GM18498 (cell line): ENCODE measurements around the gene CLGN.
"Not testable (repeated sequence)": the region's sequence is repeated elsewhere in the genome, so short reads cannot be mapped to it uniquely, and the experiment has no call there.

Experiments used
- ATAC-seq: cut with Tn5 transposase; IDR thresholded peaks from one replicate; pipeline ENCODE4 v1.9.1; 2021; ENCODE audit warnings: mild to moderate bottlenecking, moderate library complexity; ENCODE audit not compliant: unreplicated experiment

Gene CLGN, protein sequence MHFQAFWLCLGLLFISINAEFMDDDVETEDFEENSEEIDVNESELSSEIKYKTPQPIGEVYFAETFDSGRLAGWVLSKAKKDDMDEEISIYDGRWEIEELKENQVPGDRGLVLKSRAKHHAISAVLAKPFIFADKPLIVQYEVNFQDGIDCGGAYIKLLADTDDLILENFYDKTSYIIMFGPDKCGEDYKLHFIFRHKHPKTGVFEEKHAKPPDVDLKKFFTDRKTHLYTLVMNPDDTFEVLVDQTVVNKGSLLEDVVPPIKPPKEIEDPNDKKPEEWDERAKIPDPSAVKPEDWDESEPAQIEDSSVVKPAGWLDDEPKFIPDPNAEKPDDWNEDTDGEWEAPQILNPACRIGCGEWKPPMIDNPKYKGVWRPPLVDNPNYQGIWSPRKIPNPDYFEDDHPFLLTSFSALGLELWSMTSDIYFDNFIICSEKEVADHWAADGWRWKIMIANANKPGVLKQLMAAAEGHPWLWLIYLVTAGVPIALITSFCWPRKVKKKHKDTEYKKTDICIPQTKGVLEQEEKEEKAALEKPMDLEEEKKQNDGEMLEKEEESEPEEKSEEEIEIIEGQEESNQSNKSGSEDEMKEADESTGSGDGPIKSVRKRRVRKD

DNA sequence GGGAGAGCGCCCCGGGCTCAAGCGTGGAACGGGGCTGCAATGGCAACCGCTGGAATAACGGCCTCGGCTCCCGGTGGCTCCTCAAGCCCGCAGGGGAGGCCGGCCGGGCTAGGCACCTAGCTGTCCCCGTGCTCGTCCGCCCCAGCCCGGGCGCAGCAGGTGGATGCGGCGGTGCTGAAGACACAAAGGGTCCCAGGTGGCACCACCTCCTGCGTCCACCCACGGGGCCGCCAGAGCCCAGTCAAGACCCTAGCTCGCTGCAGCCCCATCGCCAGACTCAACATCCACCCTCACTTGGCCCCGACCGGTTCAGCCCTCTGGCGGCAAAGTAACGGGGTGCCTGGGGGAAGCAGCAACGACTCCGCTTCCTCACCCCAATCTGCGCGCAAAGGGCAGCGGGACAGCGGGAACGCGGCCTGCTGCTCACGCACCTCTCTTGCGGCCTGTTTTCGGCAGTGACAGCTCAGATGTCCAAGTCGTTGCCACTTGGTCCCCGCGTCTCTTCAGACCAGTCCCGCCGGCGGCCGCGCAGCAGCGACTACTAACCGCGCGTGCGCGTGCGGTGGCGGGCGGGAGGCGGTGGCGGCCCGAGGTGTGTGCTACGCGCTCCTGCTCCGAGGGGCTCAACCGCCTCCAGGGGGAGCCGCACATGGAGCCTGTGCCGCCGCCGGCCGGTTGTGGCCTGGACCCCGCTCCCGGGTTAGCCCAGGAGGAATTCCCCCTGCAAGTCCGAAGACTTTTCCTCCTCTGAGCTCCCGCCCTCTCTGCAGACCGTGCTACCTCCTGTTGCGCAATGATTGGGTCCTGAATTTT lies at the start of gene CLGN:
Gene CLGN, minus strand, starts transcription at position 543 of the 813 bp plus-strand sequence. CDS start 14,570 bp downstream, outside the sequence.
- peak; percentile 88 for ATAC-seq

DNA sequence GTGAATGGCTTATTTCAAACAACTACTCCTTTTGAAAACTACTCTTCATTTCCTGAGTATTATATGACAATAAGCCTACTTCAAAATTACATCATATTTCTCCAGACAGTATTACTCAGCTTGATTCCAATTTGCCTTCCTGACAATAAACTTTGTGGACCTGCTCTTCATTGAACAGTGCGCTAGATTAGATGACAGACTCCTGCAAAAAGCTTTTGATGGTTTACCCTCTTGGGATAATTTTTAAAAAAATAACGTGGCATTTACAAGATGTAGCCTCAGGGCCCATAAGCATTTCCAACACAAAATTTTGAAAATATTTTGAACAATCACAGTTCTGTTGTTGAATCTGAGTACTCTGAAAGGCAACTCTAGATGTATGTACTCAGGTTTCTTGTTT lies 44.7 kb upstream of the CLGN start:
- no peak for ATAC-seq

DNA sequence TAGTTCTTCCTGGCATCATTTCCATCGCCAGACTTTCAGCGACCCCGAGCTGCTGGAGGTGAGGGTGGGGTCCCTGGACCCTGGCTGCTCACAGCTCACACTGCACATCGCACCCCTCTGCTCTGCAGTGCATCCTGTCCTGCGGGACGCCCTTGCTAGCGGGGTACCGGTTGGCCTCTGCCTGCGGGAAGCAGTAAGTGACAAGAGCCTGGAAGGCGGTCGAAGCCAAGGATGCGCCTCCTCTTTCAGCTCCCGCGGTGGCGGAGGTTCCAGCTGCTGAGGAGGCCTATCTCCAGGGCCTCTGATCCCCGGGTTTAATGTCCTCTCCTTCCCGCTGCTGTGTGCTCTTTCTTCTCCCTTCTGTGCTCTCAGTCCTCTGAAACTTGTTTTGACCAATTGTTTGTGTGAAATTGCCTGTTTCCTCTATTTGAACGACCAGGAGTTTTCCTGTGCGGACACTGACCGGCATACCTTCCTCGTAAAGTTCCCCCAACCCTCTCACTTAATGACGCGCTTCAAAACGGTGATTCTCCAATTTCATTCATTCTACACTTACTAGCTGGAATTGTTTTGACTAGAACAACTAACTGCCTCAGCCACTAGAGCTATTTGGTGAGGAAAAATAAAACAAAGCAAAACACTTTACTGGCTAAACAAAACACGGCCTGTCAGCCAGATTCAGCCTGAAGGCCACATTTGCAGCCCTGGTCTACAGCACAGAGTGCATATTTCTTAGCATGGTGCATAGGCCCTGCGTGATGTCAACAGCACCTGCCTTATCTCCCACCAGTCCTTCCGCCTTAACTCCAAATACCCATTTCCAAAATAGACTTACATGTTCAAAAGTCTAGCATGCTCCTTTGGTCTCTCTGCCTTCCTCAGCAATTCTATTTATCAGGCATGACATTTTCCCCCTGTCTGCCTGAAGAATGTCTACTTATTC lies 42.6 kb upstream of the CLGN start:
- no peak for ATAC-seq

DNA sequence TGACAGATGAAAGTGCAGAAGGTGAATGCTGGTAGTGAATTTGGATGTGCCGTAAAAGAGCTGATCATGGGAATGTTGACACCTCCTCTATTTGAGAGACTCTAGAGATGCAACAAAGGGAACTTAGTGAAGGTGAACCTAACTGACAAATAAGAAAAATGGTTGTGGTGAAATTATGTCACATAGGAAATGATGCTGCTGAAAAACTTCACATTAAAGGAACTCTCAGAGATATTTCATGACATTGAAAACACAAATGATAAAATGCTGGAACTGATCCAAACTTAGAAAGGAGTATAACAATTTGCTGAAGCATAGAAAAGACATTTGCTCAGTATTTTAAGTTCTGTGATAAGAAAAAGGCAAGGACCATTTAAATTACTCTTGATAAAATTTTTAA lies 38.7 kb upstream of the CLGN start:
- no peak for ATAC-seq

DNA sequence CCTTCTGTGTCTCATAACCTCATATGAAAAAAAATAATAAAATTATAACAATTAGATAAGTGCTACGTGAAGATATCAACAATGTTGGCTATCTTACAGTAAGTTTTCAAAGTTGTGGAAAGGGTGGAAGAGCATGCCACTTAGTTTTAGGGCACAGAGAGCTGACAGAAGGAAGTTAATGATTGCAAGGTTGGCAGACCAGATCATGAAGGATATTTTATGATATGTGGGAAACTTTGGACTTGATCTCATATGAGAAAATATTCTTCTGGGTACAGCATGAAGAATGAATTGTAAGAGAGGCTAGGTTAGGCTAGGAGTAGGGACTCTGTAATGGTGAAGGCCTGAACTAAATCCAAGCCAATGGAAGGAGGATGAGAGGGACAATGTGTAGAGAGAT lies 36.2 kb upstream of the CLGN start:
- ATAC-seq, result no peak

DNA sequence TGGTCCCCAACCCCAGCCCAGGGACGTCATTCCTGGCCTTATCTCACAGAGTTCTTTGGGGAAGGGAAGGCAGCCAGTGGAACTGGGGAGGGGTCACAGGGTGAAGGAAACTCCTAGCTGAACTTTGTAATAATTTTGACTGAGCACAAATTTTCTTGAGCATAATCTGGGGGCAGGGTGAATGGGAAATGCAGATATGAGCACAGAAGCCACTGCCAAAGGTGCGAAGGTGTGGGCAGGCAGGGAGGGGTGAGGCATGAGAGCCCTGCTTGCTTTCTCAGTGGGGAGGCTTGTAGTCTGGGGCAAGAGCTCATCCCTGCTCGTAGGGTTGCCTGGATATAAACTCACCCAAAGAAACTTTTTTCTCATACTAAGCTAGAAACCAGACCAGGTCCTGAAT lies 35.7 kb upstream of the CLGN start:
- ATAC-seq, result no peak

DNA sequence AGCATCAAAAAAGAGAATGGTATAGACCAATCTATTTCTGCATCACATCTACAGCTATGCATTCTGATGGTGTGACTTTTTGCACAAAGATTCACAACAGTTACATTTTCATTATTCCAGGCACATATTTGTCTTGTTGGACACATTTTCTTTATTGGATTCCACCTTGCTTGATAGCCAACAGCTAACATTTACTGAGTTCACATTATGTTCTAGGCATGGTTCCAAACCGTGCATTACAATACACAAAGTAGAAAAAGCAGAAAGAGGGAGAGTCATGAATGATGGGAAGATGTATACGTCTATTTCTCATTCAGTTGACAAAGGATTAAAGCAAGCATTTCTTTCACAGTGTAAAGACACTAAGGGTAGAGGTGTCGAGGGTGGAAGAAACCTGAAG lies 22.9 kb upstream of the CLGN start:
- no peak for ATAC-seq

DNA sequence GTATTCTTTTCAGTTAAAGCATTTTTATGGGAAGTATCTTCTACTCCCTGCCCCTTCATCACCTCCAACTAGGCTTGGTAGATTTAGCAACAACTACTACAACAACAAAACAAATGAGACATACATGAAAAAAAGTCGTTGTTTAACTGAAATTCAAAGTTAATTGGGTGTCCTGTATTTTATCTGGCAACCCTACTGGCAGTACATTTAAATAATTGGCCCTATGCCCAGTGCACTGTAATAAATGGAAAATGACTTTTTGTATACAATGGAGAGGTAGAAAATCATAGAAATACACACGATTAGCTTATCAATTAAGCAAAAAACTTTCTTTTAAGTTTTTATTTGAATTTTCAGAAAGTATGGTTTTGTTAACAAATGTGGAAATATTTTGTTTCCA lies 21.4 kb upstream of the CLGN start:
- ATAC-seq, result no peak

DNA sequence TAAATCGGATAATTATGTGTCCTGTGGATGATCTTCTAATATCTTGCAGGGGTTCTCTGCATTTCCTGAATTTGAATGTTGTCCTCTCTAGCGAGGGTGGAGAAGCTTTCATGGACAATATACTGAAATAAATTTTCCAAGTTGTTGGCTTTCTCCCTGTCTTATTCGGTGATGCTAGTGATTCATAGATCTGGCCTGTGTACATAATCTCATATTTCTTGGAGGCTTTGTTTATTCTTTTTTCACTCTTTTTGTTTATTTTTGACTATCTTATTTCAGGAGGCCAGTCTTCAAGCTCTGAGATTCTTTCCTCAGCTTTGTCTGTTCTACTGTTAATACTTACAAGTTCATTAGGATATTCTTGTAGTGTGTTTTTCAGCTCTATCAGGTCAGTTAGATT lies 20.7 kb upstream of the CLGN start:
- ATAC-seq, result no peak

DNA sequence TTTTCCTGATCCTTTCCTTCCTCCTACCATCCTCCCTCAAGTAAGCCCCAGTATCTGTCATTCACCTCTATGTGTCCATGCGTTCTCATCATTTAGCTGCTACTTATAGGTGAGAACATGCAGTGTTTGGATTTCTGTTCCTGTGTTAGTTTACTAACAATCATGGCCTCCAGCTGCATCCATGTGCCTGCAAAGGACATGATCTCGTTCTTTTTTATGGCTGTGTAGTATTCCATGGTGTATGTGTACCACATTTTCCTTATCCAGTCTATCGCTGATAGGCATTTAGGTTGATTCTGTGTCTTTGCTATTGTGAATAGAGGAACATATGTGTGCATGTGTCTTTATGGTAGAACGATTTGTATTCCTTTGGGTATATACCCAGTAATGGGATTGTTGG lies 16.9 kb upstream of the CLGN start:
- ATAC-seq, result not testable (repeated sequence)

DNA sequence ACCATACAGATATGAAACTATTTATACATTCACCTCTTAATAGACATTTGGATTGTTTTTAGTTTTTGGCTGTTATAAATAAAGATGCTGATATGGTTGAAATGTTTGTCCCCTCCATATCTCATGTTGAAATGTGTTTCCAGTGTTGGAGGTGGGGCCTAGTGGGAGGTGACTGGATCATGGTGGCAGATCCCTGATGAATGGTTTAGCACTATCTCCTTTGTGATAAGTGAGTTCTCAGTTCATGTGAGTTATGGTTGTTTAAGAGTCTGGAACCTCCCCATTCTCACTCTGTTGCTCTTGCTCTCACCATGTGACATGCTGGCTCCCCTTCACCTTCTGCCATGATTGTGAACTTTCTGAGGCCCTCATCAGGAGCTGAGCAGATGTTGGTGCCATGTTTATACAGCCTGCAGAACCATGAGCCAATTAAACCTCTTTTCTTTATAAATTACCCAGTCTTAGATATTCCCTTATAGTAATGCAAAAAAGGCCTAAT lies 12.2 kb upstream of the CLGN start:
- ATAC-seq, result no peak

DNA sequence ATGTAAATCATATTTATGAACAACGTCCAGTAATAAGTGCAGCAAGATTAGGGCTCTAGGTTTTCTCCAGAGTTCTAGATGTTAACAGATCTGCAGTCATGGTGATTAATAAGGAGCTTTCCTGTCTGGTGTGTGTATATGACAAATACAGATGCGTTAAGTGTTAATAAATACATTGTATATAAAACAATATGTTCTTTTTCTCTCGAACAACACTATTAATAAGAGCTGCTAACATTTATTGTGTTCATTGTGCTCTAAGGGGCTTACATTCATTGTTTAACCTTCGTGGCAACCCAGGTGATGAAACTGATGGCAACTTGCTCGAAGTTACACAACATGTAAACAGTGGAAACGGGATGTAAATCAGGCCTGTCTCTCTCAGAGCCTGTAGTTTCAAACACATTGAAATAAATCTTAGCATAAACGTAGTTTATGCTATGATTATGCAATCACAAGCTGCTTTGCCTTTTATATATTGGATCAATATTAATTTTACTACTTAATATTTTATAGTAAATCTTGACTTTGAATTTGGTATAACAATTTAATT lies 547 bp upstream of the CLGN start:
- ATAC-seq, result no peak

DNA sequence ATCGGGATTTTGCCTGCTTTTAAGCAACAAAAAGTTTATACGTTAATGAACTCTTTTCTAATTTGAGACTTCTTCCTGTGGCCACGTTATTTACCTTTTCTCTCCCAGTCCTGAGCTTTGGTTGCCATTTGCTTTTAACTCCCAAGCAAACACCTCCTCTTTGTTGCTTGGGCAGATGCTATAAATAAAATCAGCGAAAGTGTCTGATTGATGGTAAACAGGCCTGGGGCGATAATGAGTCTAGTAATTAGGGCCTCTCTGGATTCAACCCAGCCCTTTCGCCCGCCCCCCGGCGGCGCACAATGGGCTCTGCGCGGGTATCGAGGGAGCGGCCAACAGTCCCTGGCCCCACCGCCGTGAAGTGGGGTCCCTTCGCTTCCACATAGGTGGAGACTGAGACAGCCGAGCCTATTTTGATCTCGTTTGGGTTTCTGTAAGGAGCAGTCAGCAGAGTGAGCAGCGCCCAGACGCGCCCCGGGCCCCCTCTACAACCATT lies 790 bp downstream of the CLGN start:
- peak; percentile 8 for ATAC-seq

DNA sequence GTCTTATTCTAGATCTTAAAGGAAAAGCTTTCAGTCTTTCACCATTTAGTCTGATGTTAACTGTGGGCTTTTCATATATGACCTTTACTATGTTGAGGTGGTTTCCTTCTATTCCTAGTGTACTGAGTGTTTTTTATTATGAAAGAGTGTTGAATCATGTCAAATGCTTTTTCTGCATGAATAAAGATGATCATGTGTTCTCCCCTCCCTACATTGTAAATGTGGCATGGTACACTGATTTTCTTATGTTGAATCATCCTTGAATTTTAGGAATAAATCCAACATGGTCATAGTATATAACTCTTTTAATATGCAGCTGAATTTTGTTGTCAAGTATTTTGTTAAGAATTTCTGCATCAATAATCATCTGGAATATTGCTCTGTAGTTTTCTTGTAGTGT lies 4.3 kb downstream of the CLGN start:
- no peak for ATAC-seq

DNA sequence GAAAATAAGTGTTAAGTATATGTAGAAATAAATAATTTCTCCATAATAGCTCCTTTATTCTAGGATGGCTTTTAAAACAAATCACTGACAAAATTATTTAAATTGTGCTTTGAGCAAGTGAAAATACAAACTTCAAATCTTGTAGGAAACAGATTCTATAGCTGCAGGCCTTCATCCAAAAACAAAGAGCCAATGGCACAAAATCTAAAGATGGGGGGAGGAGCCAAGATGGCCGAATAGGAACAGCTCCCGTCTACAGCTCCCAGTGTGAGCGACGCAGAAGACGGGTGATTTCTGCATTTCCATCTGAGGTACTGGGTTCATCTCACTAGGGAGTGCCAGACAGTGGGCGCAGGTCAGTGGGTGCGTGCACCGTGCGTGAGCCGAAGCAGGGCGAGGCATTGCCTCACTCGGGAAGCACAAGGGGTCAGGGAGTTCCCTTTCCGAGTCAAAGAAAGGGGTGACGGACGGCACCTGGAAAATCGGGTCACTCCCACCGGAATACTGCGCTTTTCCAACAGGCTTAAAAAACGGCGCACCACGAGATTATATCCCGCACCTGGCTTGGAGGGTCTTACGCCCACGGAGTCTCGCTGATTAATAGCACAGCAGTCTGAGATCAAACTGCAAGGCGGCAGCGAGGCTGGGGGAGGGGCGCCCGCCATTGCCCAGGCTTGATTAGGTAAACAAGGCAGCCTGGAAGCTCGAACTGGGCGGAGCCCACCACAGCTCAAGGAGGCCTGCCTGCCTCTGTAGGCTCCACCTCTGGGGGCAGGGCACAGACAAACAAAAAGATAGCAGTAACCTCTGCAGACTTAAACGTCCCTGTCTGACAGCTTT lies 14.1 kb downstream of the CLGN start:
- not testable (repeated sequence) for ATAC-seq

DNA sequence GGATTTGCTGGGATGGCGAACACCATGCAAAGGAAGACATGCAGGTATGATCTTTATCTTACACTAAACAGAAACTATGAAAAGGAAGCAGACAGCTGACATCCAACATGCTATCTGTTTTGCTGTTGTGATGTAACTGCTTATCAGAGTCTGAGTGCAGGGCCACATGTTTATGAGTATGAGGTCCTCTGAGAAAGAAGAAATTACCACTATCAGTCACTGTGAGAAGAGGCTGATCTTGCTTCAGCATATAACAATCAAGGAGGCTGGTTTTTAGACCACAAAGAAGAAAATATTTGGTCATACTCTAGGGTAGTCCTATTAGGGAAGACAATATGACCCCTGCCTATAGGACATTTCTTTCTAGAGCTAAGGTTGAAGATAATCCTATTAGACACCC lies 18.5 kb downstream of the CLGN start:
- no peak for ATAC-seq

DNA sequence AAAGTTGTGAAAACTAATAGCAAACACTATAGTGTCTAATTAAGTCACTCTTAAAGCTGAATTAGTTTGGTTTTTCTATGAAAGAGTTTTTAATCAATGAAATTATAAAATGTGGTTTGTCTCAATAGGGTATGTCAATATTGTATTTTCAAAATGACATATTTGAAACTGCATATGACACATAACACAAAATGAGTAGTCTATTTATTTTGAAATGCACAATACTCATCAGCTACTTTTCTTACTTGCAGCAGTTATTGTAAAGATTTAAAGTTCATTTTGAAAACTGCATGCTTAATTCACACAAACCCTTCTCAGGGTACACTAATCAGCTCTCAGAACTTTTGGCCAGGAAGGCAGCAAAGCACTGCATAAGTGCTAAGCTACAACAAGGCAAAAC lies 21.2 kb downstream of the CLGN start:
- ATAC-seq, result no peak

DNA sequence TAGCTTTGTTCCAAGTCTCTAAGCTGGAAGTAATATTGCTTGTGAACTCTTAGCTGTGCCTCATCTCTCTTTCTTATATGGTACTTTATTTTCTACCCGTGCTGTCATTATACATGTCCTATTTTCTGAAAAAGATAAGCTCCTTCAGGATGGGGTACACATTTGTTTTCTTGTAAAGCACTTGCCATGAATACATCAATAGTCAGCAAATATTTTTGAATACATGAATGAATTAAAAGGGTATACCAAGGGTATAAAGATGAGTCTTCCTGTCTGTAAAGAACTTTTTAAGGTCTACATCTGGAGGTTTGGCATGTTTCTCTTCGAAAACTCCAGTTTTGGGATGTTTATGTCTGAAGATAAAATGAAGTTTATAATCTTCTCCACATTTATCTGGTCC lies 27.3 kb downstream of the CLGN start:
- no peak for ATAC-seq

DNA sequence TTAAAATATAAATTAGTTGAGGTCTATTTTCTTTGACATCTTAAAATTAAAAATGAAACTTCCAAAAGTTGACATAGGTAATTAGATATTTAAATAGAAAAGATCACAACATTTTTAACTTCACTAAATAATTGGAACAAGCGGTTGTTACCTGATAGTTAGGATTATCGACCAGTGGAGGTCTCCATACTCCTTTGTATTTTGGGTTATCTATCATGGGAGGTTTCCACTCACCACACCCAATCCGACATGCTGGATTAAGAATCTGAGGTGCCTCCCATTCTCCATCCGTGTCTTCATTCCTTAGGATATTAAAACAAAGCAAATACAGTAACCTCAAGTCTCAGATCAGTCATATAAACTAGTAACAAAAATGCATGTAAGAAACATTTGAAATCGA lies 31.8 kb downstream of the CLGN start:
- no peak for ATAC-seq
